NCI-H226 (cell line): Measurements from ENCODE around the gene LRRC8B.

Experiments
- DNase-seq: peaks from one replicate; pipeline ENCODE4 v3.0.0-alpha.2; 2015

Gene LRRC8B

DNA sequence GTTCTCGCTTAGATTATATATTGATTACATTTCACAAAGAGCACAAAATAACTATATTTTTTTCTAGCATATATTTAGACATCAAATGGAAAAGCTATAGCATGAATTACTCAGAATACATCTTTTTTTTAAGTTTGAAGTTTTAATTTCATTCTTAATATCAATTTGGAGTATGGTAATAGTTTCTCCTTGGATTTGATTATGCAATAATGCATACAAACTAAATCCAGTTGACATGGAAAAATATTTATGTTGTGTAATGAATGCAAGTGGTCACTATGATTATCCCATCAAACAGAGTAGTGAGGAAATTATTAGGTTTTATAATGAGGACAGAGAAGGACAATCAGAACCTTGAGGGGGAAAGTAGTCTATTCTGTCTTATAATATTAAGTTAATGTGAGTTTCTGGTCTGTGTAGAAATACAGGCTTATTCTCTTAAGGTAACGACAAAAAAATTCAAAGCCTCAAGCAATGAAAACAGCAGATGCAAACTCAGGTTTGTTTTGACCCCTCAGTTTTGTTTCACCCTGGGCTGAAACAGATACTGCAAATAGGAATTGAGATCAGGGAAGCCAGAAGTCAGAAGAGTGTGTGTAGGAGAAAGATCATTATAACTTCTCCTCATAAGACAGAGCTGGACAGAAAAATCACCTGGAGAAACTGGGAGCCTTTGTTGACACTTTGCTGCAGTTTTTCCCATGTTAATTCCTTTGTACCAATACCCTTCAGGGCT is 23.7 kb downstream of the LRRC8B start:
- DNase-seq, result no peak

DNA sequence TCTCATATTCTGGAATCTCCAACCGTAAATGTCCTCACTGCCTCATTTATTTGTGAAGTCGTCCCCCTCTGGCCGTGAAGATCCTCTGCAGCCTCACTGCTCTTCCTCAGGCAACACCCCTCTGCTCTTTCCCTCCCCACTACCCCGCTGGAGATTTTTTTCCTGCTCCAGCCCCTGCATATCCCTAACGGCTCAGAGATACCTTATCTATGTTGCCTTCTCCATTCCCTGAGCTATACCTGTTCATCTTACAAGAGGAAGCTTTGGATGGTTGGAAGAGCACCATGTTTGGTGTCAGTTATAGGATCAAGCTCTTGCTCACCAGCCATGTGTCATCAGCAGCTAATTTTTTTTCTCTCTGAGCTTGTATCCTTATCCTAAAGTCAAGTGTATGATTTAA is 26.4 kb downstream of the LRRC8B start:
- no peak for DNase-seq

DNA sequence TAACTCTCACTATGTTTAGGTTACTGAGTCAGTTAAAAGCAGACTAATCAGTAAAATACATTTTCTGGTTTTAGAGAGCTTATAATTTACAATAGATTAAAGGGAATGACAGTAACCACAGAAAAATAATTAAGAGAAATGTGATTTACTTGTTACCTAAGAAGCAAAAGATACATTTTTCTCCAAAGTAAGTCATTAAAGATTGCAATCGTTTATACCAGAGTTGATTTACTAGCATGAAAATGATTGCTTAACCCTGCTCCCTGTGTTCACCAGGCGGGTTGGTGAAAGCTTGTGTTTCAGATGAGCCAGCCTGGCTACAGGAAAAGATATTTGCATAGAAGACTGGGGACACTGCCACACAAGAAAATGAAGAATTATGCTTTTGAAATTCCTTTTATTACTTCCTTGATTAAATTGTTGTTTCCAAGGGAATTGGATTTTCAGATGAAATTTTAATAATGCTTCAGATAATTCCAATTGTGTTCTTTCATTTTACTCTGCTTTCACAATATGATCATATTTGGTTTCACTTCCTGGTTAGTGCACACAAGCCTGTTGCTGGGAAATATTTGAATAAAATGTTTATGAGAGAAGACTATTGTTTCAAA is 27.9 kb downstream of the LRRC8B start:
- no peak for DNase-seq

DNA sequence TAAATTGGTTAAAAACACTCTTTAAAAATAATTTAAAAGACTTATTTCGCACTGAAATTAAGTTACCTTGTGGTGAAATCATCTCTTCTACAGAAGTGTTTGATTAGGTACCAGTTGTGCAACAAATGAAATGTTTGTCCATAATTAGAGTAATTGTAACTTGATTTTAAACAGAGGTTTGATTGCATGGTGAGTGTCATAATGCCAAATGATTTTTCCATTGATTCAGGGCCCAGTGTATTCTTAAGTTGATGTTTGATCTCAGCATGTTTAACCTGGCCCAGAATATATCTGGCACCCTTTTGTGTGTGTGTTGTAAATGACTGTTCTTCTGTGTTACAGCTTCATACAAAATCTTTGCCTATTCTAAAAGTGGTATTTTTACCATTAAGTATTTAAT is 28.5 kb downstream of the LRRC8B start:
- DNase-seq, result no peak

DNA sequence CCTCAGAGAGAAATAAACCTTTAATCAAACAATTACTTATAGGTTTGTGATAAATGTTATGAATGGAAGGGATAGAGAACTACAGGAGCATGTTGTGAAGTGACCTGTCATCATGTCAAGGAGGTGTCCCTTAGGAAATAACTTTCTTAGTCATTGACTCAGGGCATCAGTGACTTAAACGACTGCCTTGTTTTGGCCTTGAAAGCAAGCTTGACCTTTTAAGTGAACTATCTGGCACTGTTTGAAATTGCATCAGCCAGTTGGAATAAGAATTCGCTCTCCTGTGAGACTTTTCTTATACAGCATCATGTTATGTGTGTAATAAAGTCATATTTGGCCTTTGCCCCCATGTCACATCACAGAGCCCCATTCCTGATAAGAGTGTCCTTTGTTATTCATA is 30.9 kb downstream of the LRRC8B start:
- DNase-seq, result no peak

DNA sequence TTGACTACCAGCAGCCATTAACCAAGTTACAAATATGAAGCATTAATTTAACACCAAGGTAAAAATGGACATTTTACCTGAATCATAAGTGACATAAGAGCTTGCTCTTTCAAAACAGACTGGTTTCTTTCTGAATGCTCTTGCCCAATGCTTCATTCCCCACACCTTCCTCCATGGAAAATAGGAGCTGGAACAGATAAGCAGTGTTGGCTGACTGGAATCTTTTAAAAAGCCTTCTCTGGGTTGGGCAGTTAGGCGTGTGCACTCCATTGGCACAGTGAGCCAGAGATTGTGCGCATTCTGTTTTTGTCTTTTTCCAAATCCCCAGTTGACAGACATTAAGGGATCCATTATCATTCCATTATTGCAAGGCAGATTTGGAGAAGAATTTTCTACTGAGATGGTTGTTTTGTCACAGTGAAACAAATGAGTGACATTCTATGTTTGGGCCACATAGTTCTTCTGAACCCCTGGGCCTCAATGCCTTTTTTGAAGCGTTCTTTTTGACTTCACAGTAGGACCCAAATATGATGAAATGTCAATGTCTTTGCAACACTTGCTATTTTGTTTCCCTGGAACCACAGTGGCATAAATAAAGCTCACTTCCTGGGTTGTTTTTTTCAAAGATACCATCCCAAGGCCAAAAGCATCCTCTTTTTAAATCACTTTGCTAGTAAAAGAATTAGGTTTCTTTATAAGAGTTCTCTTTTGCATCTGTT is 32.3 kb downstream of the LRRC8B start:
- DNase-seq, result no peak

DNA sequence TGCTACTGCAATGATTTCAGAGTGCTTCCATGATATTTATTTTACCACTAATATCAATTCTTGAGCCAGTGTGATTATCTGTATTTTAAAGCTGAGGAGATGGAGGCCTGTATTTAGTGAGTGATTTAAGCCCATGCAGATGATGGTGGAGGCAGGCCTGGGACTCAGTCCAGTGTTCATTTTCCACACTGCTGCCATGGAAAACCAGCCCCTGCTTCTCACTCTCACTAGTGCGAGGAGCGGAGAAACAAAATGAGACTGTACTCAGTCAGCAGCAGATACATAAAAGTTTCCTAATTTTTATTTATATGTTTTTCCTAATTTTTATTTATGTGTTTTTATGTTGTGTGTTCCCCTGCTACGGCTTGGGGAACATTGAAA is 32.8 kb downstream of the LRRC8B start:
- DNase-seq, result no peak

DNA sequence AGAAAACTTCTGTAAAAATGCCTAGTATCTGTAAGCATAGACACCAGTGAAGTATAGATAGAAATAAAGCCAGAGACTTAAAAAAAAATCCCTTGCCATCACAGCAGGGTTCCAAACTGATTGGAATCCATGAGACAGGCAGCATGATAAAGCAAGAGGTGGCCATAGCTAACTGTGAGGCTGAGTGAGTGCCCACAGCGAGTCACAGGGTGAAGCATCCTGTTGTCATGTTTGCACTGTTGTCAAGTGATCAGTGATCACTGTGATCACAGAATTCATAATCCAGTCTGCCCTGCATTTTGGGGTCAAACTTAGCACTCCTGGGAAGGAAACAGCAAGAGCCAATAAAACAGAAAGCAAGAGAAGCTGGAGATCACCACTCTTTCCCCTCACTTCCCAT is 33.3 kb downstream of the LRRC8B start:
- DNase-seq, result no peak

DNA sequence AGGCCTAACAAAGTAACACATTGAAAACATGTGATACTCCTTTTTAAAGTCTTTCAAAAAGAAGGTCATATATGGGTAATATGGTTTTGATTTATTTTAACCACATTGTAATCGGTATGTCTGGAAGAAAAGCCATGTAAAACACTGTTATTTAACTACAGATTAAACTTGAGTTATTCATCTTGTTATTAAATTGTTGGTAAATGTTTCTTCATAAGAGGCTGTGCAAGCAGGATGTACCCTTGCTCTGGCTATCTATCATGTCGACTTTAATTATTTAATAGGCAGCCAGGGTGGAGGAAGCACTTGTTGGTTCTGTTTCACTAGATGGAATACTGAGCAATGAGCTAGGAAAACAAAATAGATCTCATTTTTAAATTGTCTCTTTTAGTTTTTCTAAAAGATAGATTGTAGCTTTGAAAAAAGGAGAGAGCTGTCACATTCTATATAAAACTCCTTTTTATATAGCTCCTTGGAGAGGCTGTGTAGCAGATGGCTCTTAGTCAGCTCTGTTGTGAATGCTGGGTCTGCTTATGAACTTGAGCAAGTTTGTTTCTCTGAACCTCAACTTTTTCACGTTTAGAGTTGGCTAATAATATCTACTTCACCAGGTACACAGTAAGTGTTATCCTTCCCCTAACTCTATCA is 39.5 kb downstream of the LRRC8B start:
- no peak for DNase-seq

DNA sequence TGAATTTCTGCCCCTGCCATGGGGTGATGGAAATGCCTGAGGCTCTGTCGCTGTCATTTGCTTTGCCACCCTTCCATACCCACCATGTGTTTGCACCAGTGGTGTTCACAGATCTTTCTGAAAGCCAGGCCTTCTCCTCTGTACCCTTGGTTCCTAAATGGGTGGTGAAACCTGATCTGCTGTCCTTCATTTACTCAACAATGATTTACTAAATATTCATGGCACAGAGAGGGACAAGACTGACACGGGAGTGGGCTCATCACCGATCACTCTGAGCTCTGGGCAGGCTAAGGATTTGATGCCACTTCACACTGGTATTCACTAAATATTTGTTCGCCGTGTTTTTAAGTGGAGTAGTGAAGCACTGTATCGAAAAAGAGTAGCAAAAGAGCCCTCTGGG is 40.9 kb downstream of the LRRC8B start:
- DNase-seq, result no peak

DNA sequence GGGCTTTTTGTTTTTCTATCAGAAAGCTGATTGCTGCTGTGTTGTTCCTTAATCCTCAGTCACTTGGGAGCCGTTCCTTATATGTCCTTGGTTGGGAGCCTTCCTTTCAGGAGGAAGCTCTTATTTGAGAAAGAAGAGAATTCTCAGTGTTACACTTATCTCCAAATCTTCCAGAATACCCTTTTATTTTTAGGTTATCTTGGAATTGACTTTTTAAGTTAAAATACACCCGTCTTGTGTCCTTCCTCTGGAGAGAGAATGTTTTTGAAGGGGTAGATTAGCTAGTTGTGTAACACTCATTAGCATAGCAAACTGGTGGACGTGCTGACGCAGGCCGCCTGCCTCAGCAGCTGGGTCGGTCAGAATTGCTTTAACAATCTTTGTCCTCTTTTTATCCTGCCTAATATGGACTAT is 42.1 kb downstream of the LRRC8B start:
- no peak for DNase-seq

DNA sequence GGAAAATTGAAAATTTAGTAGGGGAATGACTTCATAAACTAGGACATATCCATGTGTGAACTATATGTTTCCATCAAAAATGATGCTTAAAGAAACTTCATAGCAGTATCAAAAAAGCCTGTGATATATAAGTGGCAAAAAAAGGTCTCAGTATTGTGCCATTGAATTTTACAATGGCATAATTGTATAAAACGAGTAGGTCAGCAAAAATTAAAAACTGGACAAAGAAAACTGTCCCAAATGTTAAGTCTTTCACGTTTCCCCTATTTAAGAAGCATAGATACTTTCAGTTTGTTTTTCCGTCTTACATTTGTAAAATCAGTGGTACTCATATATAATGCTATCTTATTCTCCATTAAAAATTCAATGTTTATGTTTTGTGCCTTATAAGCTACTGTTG is 43.2 kb downstream of the LRRC8B start:
- DNase-seq, result no peak

DNA sequence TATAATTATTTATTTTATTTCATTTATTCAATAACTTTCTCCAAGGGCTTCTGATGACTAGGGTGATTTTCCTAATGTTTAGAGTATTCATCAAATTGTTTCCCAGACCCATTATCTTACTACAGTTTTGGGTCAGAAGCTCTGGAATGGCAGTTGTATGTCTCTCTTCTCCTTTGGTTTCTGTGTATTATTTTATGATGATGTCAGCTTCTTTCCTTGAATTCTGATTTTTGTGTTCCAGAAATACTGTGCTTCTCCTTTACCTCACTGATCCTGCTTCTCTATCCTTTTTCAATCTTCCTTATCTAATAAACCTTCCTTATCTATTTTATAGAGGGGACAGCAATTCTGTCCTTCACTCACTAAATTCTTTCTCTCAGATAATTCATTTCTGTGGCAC is 48.8 kb downstream of the LRRC8B start:
- DNase-seq, result no peak

DNA sequence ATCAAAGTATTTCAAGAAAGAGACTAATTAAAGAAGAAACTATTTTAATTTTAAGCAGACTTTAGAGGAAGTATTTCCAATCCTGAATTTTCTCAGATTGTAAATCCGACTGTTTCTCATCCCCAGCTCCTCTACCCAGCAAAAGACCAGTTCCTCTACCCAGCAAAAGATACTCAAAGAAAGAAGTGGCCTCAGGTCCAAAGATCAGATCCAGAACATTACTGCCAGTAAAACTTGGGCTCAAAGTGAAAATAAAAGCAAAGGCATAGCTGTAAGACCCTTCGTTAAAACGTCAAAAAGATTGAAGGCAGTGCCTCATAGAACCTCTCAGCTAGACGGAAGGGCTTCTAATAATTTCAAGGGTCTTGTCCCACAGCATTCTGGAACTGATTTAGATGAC is 50.0 kb downstream of the LRRC8B start:
- no peak for DNase-seq

DNA sequence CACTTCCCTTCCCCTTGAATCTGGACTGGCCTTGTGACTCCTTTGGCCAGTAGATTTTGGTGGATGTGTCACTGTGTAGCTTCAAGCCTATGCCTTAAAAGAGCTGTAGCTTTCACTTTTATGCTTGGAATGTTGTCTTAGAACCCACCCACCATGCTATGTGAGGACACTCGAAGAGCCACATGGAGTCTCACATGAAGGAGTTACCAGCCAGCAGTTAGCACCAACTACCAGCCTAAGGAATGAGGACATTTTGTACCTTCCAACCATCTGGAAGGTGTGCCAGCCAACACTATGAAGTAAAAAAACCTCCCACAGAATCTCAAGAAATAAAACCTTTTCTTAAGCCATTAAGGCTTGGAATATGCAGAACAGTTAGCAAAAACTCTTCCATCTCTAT is 50.6 kb downstream of the LRRC8B start:
- DNase-seq, result no peak

DNA sequence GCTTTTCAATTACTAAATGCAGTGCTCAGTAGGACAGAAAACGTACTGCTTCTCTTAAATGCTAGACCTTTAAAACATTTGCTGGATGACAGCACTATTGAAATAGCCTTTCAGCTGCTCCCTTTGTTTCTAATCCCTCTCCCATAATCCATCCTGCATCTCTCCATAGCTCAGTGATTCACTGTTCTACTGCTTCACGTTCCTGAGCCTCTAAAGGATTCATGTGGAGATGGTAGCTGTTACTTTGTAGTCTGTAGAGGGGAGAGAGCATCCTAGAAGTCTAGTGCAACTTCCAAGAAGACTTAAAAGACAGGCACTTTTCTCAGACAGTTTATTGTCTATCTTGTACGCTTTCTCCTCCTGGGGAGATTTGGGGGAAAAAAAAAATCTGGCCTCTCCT is 51.4 kb downstream of the LRRC8B start:
- DNase-seq, result no peak

DNA sequence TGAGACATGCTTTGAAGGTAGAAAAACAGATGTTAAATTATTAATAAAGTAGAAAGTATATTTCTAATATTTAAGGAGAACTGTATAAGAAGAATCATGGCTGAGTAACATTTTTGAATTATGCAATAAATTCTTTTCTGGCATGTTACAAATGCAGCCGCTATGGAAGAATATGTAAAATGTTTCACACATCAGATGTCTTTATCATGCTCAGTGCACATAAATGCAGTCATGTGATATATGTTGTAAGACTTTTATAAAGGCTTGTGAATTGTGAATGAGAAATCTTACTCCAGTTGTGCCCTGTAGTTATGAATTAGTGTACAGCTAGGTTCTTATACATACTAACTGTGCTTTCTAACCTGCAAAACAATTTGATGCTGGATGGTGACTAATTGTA is 53.5 kb downstream of the LRRC8B start:
- DNase-seq, result peak; percentile 2

DNA sequence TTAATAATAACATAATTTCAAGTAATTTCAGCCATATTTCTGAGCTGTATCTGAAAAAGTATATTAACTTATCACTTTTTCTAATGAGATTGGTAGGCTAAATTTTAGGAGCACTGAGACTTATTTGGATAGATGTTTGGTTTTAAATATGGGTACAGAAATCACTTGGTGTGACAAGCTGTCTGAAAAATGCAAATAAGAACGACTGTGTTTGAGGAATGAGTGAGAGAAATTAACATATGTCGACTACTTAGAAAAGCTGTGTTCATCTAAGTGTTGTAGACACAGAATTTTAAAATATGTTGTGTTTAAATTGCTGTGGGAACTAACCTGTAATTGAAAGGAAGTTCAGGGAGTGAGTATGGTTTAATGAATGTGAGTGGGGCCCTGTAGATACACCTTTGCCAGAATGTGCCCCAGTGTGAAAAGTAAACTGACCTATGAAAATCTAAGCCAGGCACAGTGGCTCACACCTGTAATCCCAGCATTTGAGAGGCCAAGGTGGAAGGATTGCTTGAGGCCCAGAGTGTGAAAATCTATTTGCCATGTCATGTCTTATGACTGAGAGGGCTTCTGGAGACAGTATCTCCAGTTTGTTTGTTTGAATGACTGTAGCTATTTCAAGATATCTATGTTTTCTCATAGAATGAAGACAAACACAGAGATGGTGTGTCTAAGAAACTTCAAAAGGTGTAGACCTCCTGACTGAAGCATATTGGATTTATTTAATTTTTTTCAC is 54.5 kb downstream of the LRRC8B start:
- no peak for DNase-seq

DNA sequence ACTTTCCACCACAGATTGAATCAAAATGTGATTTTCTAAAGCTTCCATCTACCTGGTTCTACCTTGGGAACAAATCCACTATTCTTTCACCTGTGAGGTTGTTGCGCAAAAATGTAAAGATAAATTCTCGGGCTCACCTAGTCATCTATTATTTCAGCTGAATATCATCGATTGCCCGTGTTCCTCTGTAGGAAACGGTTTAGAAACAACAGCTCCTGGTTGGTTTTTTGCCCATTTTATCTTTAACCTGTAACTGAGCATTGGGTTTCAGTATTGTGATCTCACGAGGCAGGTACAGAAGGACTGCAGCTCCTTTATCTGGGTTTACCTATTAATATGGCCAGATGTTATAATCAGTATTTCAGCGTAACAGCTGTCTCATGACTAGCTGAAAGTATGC is 55.4 kb downstream of the LRRC8B start:
- DNase-seq, result no peak

DNA sequence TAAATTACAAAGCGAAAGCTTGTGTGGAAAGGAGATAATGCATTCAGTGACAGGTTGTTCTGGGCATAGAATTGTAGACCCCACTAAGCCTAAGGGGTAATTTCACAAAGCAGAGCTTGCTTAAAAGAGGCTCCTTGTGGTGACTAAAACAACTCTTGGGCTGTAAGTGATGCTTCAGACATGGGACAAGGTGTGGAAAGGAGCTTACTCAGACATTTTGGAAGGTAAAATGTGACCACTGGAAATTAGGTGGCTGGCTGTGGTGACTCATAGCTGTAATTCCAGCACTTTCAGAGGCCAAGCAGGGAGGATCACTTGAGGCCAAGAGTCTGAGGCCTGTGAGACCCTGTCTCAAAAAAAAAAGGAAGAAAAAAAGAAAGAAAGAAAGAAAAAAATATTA is 57.2 kb downstream of the LRRC8B start:
- DNase-seq, result no peak

DNA sequence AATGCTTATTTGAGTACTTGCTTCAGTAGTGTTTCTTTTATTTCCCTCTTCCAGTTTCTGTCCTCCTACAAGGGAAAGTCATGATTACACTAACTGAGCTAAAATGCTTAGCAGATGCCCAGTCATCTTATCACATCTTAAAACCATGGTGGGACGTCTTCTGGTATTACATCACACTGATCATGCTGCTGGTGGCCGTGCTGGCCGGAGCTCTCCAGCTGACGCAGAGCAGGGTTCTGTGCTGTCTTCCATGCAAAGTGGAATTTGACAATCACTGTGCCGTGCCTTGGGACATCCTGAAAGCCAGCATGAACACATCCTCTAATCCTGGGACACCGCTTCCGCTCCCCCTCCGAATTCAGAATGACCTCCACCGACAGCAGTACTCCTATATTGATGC is 57.9 kb downstream of the LRRC8B start:
- no peak for DNase-seq

DNA sequence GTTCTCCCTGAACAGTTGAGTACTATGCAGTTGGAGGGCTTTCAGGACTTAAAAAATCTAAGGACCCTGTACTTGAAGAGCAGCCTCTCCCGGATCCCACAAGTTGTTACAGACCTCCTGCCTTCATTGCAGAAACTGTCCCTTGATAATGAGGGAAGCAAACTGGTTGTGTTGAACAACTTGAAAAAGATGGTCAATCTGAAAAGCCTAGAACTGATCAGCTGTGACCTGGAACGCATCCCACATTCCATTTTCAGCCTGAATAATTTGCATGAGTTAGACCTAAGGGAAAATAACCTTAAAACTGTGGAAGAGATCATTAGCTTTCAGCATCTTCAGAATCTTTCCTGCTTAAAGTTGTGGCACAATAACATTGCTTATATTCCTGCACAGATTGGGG is 59.6 kb downstream of the LRRC8B start:
- no peak for DNase-seq

DNA sequence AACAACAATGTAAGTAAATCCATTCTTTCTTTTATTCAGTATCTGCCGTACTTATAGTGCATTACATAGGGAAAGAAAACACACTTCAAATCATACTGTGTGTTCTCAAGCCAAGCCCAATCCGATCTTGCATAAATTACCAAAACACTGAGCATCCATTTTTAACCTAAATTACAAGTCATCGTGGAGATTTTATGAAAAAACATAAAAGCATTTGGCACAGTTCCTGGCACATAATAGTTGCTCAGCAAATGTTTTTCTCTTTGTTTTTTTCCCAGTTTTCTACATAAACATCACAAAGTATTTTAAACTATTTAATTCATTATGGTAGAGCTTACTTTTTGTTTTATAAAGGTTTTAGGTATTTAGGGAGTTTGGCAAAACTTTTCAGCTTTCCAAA is 60.2 kb downstream of the LRRC8B start:
- no peak for DNase-seq
